Hepatocyte (in vitro differentiated cells): ENCODE data around the gene PPP2R5C. TPM values are rescaled to one million over a fixed set of nuclear protein-coding genes. Genes with fewer than 3 reads are reported as not detected.

Experiments used
- DNase-seq: peaks from one replicate; pipeline ENCODE4 v3.0.0-alpha.2; 2016; ENCODE audit warnings: low spot score
- H2AFZ ChIP-seq: fragments of 200-600 bp; sonication (generic); 2 replicates; pipeline ENCODE4 v1.6.0; 2016; ENCODE audit warnings: antibody characterized with exemption, mild to moderate bottlenecking
- H3K27ac ChIP-seq: fragments of 200-600 bp; sonication (generic); 2 replicates; pipeline ENCODE4 v1.5.1; 2016; ENCODE audit warnings: mild to moderate bottlenecking
- H3K27me3 ChIP-seq: fragments of 200-600 bp; sonication (generic); 2 replicates; pipeline ENCODE4 v1.6.1; 2016
- H3K36me3 ChIP-seq: fragments of 200-600 bp; sonication (generic); replicated peaks from 2 replicates; pipeline ENCODE4 v1.5.1; 2016; ENCODE audit warnings: low read depth; ENCODE audit not compliant: insufficient read depth
- H3K4me1 ChIP-seq: fragments of 200-600 bp; sonication (generic); 2 replicates; pipeline ENCODE4 v1.5.1; 2016; ENCODE audit warnings: mild to moderate bottlenecking, moderate library complexity; ENCODE audit not compliant: insufficient read depth
- H3K4me2 ChIP-seq: fragments of 200-600 bp; sonication (generic); 2 replicates; pipeline ENCODE4 v1.6.0; 2016
- H3K4me3 ChIP-seq: fragments of 200-600 bp; sonication (generic); 2 replicates; pipeline ENCODE4 v1.5.1; 2016; ENCODE audit warnings: mild to moderate bottlenecking
- H3K79me2 ChIP-seq: fragments of 200-600 bp; sonication (generic); 2 replicates; pipeline ENCODE4 v1.6.0; 2017; ENCODE audit warnings: mild to moderate bottlenecking
- H3K9me2 ChIP-seq: fragments of 200-600 bp; sonication (generic); replicated peaks from 2 replicates; pipeline ENCODE4 v1.6.0; 2017; ENCODE audit warnings: mild to moderate bottlenecking; ENCODE audit not compliant: insufficient read depth
- H3K9me3 ChIP-seq: fragments of 200-600 bp; sonication (generic); 2 replicates; pipeline ENCODE4 v1.5.1; 2016; ENCODE audit warnings: low read depth, mild to moderate bottlenecking
- H4K20me1 ChIP-seq: fragments of 200-600 bp; sonication (generic); 2 replicates; pipeline ENCODE4 v1.6.0; 2016; ENCODE audit warnings: mild to moderate bottlenecking; ENCODE audit not compliant: insufficient read depth, poor library complexity, severe bottlenecking
- EZH2 ChIP-seq: fragments of 200-600 bp; sonication (generic); IDR thresholded peaks from 2 replicates; pipeline ENCODE4 v1.6.1; 2016; ENCODE audit warnings: antibody characterized with exemption, mild to moderate bottlenecking, borderline replicate concordance
- EZH2phosphoT487 ChIP-seq: fragments of 200-600 bp; sonication (generic); IDR thresholded peaks from one replicate; pipeline ENCODE4 v1.6.1; 2018; ENCODE audit warnings: antibody characterized with exemption, mild to moderate bottlenecking, low read depth, moderate library complexity; ENCODE audit not compliant: unreplicated experiment, severe bottlenecking
- WGBS: methylation state at CpG from one replicate; pipeline ENCODE4 v1.1.6; 2016; ENCODE audit warnings: low lambda C conversion rate; ENCODE audit errors: missing lambda C conversion rate; 5-methylcytosine and 5-hydroxymethylcytosine counted together
- polyA plus RNA-seq: library from polyadenylated mRNA; unstranded; fragments of >200 nt; fragmentation: Nextera tagmentation; extraction: Ambion mirVana; gene quantifications from 2 replicates; pipeline ENCODE4 v1.2.1, GENCODE V29; 2016
- total RNA-seq: library from RNA; depleted of rRNA; stranded (reverse); fragments of >200 nt; gene quantifications from 2 replicates; pipeline ENCODE4 v1.2.3, GENCODE V29; 2014
- TF ChIP-seq, protein P1 (sequence below): fragments of 200-600 bp; sonication (generic); IDR thresholded peaks from 2 replicates; pipeline ENCODE4 v1.5.1; 2016; ENCODE audit warnings: antibody characterized with exemption, mild to moderate bottlenecking; ENCODE audit not compliant: poor library complexity

PPP2R5C gene
- total and polyA plus RNA-seq, 2 experiments from 2014 or later, result 47.4 to 78.0 TPM

- 83% methylated on average over 8 of the region's 8 CpGs for WGBS
Measured at GRCh38 chr14:101736585-101736984, 24.9 kb upstream of the PPP2R5C start.

DNA sequence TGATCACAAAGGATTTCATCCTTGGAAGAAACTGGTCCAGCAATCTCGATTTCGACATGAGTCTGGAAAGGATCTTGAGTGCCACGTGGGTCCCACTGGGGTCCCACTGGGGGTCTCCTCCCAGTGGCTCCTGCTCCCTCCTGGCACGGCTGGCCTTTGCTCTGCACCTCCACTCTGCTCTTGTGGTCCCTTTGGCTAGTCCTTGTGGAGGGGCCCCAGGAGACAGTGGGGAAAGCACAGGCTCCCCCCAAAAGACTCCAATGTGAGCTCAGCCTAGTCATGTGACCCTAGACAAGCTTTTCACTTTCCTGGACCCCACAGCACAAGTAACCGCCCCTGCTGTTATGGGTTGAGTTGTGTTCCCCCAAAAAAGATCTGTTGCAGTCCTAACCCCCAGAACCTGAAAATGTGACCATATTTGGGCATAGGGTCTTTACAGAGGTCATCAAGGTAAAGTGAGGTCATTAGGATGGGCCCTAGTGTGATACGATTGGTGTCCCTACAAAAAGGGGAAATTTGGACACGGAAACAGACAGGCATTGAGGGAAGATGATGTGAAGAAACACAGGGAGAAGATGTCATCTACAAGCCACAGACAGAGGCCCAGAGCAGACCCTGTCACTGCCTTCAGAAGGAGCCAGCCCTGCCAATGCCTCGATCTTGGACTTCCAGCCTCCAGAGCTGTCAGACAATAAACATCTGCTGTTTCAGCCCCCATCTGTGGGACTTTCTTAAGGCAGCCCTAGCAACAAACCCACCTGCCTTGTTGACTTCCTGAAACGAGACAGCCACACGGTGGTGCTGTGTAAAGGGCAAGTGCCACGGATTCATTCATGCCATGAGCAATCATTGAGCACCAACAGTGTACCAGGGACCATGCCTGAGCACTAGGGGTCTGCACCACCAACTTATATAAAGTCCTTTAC is 23.8 kb upstream of the PPP2R5C start:
- TF ChIP-seq EZH2phosphoT487 (no peak), EZH2 (no peak)
- TF ChIP-seq, protein P1, sequence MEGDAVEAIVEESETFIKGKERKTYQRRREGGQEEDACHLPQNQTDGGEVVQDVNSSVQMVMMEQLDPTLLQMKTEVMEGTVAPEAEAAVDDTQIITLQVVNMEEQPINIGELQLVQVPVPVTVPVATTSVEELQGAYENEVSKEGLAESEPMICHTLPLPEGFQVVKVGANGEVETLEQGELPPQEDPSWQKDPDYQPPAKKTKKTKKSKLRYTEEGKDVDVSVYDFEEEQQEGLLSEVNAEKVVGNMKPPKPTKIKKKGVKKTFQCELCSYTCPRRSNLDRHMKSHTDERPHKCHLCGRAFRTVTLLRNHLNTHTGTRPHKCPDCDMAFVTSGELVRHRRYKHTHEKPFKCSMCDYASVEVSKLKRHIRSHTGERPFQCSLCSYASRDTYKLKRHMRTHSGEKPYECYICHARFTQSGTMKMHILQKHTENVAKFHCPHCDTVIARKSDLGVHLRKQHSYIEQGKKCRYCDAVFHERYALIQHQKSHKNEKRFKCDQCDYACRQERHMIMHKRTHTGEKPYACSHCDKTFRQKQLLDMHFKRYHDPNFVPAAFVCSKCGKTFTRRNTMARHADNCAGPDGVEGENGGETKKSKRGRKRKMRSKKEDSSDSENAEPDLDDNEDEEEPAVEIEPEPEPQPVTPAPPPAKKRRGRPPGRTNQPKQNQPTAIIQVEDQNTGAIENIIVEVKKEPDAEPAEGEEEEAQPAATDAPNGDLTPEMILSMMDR, result no peak
- 83% methylated on average over 11 of the region's 11 CpGs for WGBS
- no peak for DNase-seq
- Histone ChIP-seq H2AFZ (no peak overlapping the region), H3K27me3 (no peaks in the 10 kb centered on the region), H3K36me3 (no peaks in the 10 kb centered on the region), H3K4me1 (no peaks in the 10 kb centered on the region), H4K20me1 (no peaks in the 10 kb centered on the region), H3K79me2 (no peaks in the 10 kb centered on the region), H3K4me3 (no peak overlapping the region), H3K9me2 (no peaks in the 10 kb centered on the region), H3K9me3 (no peaks in the 10 kb centered on the region), H3K27ac (no peak overlapping the region), H3K4me2 (no peak overlapping the region)

More at GRCh38 chr14:101736585-101736984, 24.9 kb upstream of the PPP2R5C start:
- no peaks in the 10 kb centered on the region for H3K9me3 ChIP-seq
- H3K36me3 ChIP-seq, result no peaks in the 10 kb centered on the region
- H3K9me2 ChIP-seq, result no peaks in the 10 kb centered on the region
- no peaks in the 10 kb centered on the region for H3K27me3 ChIP-seq
- no peaks in the 10 kb centered on the region for H3K79me2 ChIP-seq
- TF ChIP-seq EZH2phosphoT487, result no peak
- TF ChIP-seq EZH2, result no peak
- TF ChIP-seq, protein P1, result no peak
- H2AFZ ChIP-seq, result no peak overlapping the region
- no peak for DNase-seq
- no peak overlapping the region for H3K4me3 ChIP-seq
- no peak overlapping the region for H3K27ac ChIP-seq
- peaks cover 5% of the 10 kb centered on the region for H3K4me1 ChIP-seq
- no peaks in the 10 kb centered on the region for H4K20me1 ChIP-seq
- no peak overlapping the region for H3K4me2 ChIP-seq

GRCh38 chr14:101738703-101739320 is 22.7 kb upstream of the PPP2R5C start:
- H3K9me2 ChIP-seq, result no peaks in the 10 kb centered on the region
- no peak overlapping the region for H3K4me2 ChIP-seq
- H2AFZ ChIP-seq, result no peak overlapping the region
- H3K4me3 ChIP-seq, result no peak overlapping the region
- no peaks in the 10 kb centered on the region for H4K20me1 ChIP-seq
- H3K36me3 ChIP-seq, result no peaks in the 10 kb centered on the region
- H3K79me2 ChIP-seq, result no peaks in the 10 kb centered on the region
- no peaks in the 10 kb centered on the region for H3K9me3 ChIP-seq
- DNase-seq, result no peak
- H3K27ac ChIP-seq, result no peak overlapping the region
- TF ChIP-seq, protein P1, result no peak
- no peak for TF ChIP-seq EZH2phosphoT487
- no peaks in the 10 kb centered on the region for H3K4me1 ChIP-seq
- 81% methylated on average over 3 of the region's 3 CpGs for WGBS
- H3K27me3 ChIP-seq, result no peaks in the 10 kb centered on the region
